Activated CD8-positive, alpha-beta memory T cell treated with anti-CD3 and anti-CD28 coated beads for 48 hours (primary cell): Measurements from ENCODE around the gene CHI3L1.

Experiments used
- DNase-seq, 3 experiments: peaks; one replicate each; pipeline ENCODE4 v3.0.0-alpha.2; 2020; ENCODE audit warnings: low read depth in 2 of 3, low spot score in 2 of 3

The CHI3L1 gene

GRCh38 chr1:203206129-203206687 is 19.7 kb upstream of the CHI3L1 start:
- no peak for DNase-seq

- no peak for DNase-seq
These were observed 18.3 kb upstream of the CHI3L1 start for GRCh38 chr1:203204756-203205155.

- DNase-seq = no peak
These were observed 16.1 kb upstream of the CHI3L1 start for GRCh38 chr1:203202431-203203245.

GRCh38 chr1:203201516-203202205 is 15.2 kb upstream of the CHI3L1 start:
- DNase-seq = no peak

GRCh38 chr1:203200916-203201315 is 14.4 kb upstream of the CHI3L1 start:
- DNase-seq = no peak

- no peak for DNase-seq
These were observed 13.5 kb upstream of the CHI3L1 start for GRCh38 chr1:203199816-203200571.

GRCh38 chr1:203199481-203199815 is 12.9 kb upstream of the CHI3L1 start:
- DNase-seq = no peak

- DNase-seq = no peak
These were observed 12.5 kb upstream of the CHI3L1 start for GRCh38 chr1:203199002-203199401.

GRCh38 chr1:203197625-203198024 is 11.1 kb upstream of the CHI3L1 start:
- DNase-seq = no peak

- no peak for DNase-seq
These were observed 9.9 kb upstream of the CHI3L1 start for GRCh38 chr1:203196371-203196770.

GRCh38 chr1:203190949-203191348 is 4.4 kb upstream of the CHI3L1 start:
- no peak for DNase-seq

GRCh38 chr1:203189951-203190352 is 3.4 kb upstream of the CHI3L1 start:
- DNase-seq = no peak

GRCh38 chr1:203188686-203189232 is 2.3 kb upstream of the CHI3L1 start:
- no peak for DNase-seq

GRCh38 chr1:203187689-203188264 is 1.3 kb upstream of the CHI3L1 start:
- DNase-seq = no peak

- DNase-seq = no peak
These were observed 791 bp upstream of the CHI3L1 start for GRCh38 chr1:203187304-203187685.

- DNase-seq = no peak
These were observed 436 bp downstream of the CHI3L1 start for GRCh38 chr1:203186091-203186445.

GRCh38 chr1:203185585-203185984 is 919 bp downstream of the CHI3L1 start:
- DNase-seq = no peak

GRCh38 chr1:203185061-203185461 is 1.4 kb downstream of the CHI3L1 start:
- no peak for DNase-seq

GRCh38 chr1:203184467-203184866 is 2.0 kb downstream of the CHI3L1 start:
- no peak for DNase-seq

- no peak for DNase-seq
These were observed 2.7 kb downstream of the CHI3L1 start for GRCh38 chr1:203183828-203184227.

- no peak for DNase-seq
These were observed 4.0 kb downstream of the CHI3L1 start for GRCh38 chr1:203182387-203182953.
